VCaP (cell line): ENCODE measurements around the gene SDK2.

Experiments used
- H3K27ac ChIP-seq: fragments of 450-650 bp; 2 replicates; pipeline ENCODE4 v1.5.1; 2017
- CTCF ChIP-seq: fragments of 450-650 bp; conservative IDR thresholded peaks from 2 replicates; pipeline ENCODE4 v1.5.1; 2017; ENCODE audit warnings: mild to moderate bottlenecking, moderate library complexity

Gene SDK2

GRCh38 chr17:73552300-73553048 lies 91.8 kb downstream of the SDK2 start:
- no peak overlapping the region for H3K27ac ChIP-seq
- no peak for TF ChIP-seq CTCF

- no peak overlapping the region for H3K27ac ChIP-seq
- no peak for TF ChIP-seq CTCF
Measured at GRCh38 chr17:73551759-73552158, 92.5 kb downstream of the SDK2 start.

- no peak for TF ChIP-seq CTCF
- H3K27ac ChIP-seq = no peak overlapping the region
Measured at GRCh38 chr17:73551144-73551543, 93.1 kb downstream of the SDK2 start.

- H3K27ac ChIP-seq = no peak overlapping the region
- no peak for TF ChIP-seq CTCF
Measured at GRCh38 chr17:73550556-73550955, 93.7 kb downstream of the SDK2 start.

- TF ChIP-seq CTCF = no peak
- no peak overlapping the region for H3K27ac ChIP-seq
Measured at GRCh38 chr17:73549841-73550430, 94.3 kb downstream of the SDK2 start.

GRCh38 chr17:73548620-73549311 lies 95.5 kb downstream of the SDK2 start:
- no peak for TF ChIP-seq CTCF
- H3K27ac ChIP-seq = no peak overlapping the region

- H3K27ac ChIP-seq = no peak overlapping the region
- no peak for TF ChIP-seq CTCF
Measured at GRCh38 chr17:73547790-73548189, 96.5 kb downstream of the SDK2 start.
